Endothelial cell (in vitro differentiated cells): ENCODE results near the gene D2HGDH. TPM values are rescaled to one million over a fixed set of nuclear protein-coding genes. Genes with fewer than 3 reads are reported as not detected.

ENCODE experiments used
- DNase-seq: peaks from one replicate; pipeline ENCODE4 v3.0.0; 2021; ENCODE audit warnings: low spot score
- H3K27ac Mint-ChIP-seq: one replicate; pipeline ENCODE4 v1.8.0; 2021; ENCODE audit warnings: mixed read lengths, inconsistent platforms; ENCODE audit not compliant: unreplicated experiment
- H3K27me3 Mint-ChIP-seq: one replicate; pipeline ENCODE4 v1.8.0; 2021; ENCODE audit warnings: mild to moderate bottlenecking, moderate library complexity, mixed read lengths, inconsistent platforms; ENCODE audit not compliant: unreplicated experiment
- H3K36me3 Mint-ChIP-seq: one replicate; pipeline ENCODE4 v1.8.0; 2021; ENCODE audit warnings: mild to moderate bottlenecking, low read depth, mixed read lengths, inconsistent platforms; ENCODE audit not compliant: unreplicated experiment
- H3K4me1 Mint-ChIP-seq: one replicate; pipeline ENCODE4 v1.8.0; 2021; ENCODE audit warnings: mild to moderate bottlenecking, mixed read lengths, inconsistent platforms; ENCODE audit not compliant: unreplicated experiment
- H3K4me3 Mint-ChIP-seq: one replicate; pipeline ENCODE4 v1.8.0; 2021; ENCODE audit warnings: mild to moderate bottlenecking, mixed read lengths, inconsistent platforms; ENCODE audit not compliant: unreplicated experiment
- H3K9me3 Mint-ChIP-seq: one replicate; pipeline ENCODE4 v1.8.0; 2021; ENCODE audit warnings: mixed read lengths, inconsistent platforms; ENCODE audit not compliant: unreplicated experiment
- CTCF ChIP-seq: fragments of 200-600 bp; sonication (generic); IDR thresholded peaks from one replicate; pipeline ENCODE4 v1.5.0; 2021; ENCODE audit warnings: antibody characterized with exemption; ENCODE audit not compliant: unreplicated experiment
- total RNA-seq: library from RNA; stranded (reverse); fragmentation: NEBNext Ultra II Directional; extraction: Animal tissue kit (Norgen Biotek cat#: 25700); gene quantifications from one replicate; pipeline ENCODE4 v1.2.1, GENCODE V29; 2021; ENCODE audit not compliant: unreplicated experiment

Gene D2HGDH
- total RNA-seq, 1 donor from 2014 or later, result 11.4 TPM

GRCh38 chr2:241808051-241808720 is 73.8 kb downstream of the D2HGDH start:
- H3K9me3 Mint-ChIP-seq, result no peaks in the 10 kb centered on the region
- peak overlapping the region; percentile 13 for H3K27ac Mint-ChIP-seq
- H3K27me3 Mint-ChIP-seq, result peaks cover 10% of the 10 kb centered on the region
- DNase-seq, result peak; percentile 2
- peaks cover 5% of the 10 kb centered on the region for H3K4me1 Mint-ChIP-seq
- H3K36me3 Mint-ChIP-seq, result no peaks in the 10 kb centered on the region
- H3K4me3 Mint-ChIP-seq, result peak overlapping the region; percentile 31
- no peak for TF ChIP-seq CTCF

GRCh38 chr2:241808721-241809382 is 74.4 kb downstream of the D2HGDH start, which contains the start of gene NEU4:
Gene NEU4 (plus strand): TSS chr2:241809193. CDS start chr2:241814485, 5,292 bp downstream.
- Mint-ChIP-seq H3K27me3 (peaks cover 10% of the 10 kb centered on the region), H3K4me3 (peak within 1 kb of the TSS; percentile 31), H3K36me3 (no peaks in the 10 kb centered on the region), H3K27ac (peak within 1 kb of the TSS; percentile 20), H3K9me3 (no peaks in the 10 kb centered on the region), H3K4me1 (peaks cover 5% of the 10 kb centered on the region)
- TF ChIP-seq CTCF, result no peak
- peak; percentile 3 for DNase-seq

- no peak overlapping the region for H3K4me3 Mint-ChIP-seq
- no peaks in the 10 kb centered on the region for H3K36me3 Mint-ChIP-seq
- no peak for DNase-seq
- H3K27ac Mint-ChIP-seq, result peak overlapping the region; percentile 20
- H3K4me1 Mint-ChIP-seq, result peaks cover 5% of the 10 kb centered on the region
- TF ChIP-seq CTCF, result no peak
- peaks cover 10% of the 10 kb centered on the region for H3K27me3 Mint-ChIP-seq
- no peaks in the 10 kb centered on the region for H3K9me3 Mint-ChIP-seq
Observed at GRCh38 chr2:241809383-241810306, 75.2 kb downstream of the D2HGDH start.

- peaks cover 5% of the 10 kb centered on the region for H3K4me1 Mint-ChIP-seq
- H3K9me3 Mint-ChIP-seq, result no peaks in the 10 kb centered on the region
- DNase-seq, result no peak
- TF ChIP-seq CTCF, result no peak
- H3K36me3 Mint-ChIP-seq, result no peaks in the 10 kb centered on the region
- H3K27me3 Mint-ChIP-seq, result peaks cover 14% of the 10 kb centered on the region
- H3K27ac Mint-ChIP-seq, result no peak overlapping the region
- H3K4me3 Mint-ChIP-seq, result no peak overlapping the region
Observed at GRCh38 chr2:241810307-241811200, 76.1 kb downstream of the D2HGDH start.
